GM19035 (cell line): ENCODE data around the gene SLC6A16.
A peak's percentile ranks its signal among the peaks of the same experiment; 100 is the strongest.
"Not testable (repeated sequence)": the region's sequence is repeated elsewhere in the genome, so short reads cannot be mapped to it uniquely, and the experiment has no call there.

Source experiments
- ATAC-seq: cut with Tn5 transposase; IDR thresholded peaks from one replicate; pipeline ENCODE4 v1.9.1; 2021; ENCODE audit not compliant: unreplicated experiment

SLC6A16 gene

DNA sequence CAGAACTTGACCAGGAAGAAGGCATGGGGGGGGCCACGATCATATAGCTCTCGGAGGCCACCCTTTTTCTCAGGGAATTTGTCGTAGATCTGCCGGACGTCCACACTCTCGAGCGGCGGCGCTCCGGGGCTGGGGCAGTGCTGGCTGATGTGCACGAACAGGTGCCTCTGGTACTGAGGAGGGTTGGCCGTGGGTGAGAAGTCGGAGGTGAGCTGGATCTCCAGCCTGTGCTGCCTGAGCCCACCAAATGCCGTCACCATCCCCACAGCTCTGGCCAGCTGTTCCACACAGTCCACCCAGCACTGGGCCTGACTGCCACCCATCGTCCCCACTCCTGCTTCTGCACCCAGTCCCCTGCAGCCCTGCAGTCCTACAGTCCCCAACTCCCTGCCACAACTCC, 22.2 kb upstream of the SLC6A16 start:
- no peak for ATAC-seq

GRCh38 chr19:49344505-49345423, 19.8 kb upstream of the SLC6A16 start:
- ATAC-seq = no peak

GRCh38 chr19:49343123-49343522, 18.1 kb upstream of the SLC6A16 start:
- no peak for ATAC-seq

DNA sequence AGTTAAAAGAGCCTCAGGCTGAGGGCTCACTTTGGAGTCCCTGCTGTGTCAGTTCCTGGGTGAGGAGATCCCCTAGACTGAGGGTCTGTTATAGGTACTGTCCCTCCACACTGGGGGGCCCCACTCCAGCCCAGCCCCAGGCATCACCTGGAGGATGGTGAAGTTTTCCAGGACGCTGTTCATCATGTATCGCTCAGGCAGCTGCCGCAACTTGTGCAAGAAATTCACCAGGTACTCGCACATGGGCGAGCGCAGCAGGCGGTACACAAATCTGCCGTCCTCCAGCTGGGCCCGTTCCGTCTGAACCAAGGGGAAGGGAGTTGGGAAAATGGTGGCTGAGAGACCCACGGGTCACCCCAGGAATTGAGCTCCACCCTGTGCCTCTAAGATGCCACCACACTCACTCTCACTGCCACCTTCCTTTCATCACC, 17.3 kb upstream of the SLC6A16 start:
- no peak for ATAC-seq

DNA sequence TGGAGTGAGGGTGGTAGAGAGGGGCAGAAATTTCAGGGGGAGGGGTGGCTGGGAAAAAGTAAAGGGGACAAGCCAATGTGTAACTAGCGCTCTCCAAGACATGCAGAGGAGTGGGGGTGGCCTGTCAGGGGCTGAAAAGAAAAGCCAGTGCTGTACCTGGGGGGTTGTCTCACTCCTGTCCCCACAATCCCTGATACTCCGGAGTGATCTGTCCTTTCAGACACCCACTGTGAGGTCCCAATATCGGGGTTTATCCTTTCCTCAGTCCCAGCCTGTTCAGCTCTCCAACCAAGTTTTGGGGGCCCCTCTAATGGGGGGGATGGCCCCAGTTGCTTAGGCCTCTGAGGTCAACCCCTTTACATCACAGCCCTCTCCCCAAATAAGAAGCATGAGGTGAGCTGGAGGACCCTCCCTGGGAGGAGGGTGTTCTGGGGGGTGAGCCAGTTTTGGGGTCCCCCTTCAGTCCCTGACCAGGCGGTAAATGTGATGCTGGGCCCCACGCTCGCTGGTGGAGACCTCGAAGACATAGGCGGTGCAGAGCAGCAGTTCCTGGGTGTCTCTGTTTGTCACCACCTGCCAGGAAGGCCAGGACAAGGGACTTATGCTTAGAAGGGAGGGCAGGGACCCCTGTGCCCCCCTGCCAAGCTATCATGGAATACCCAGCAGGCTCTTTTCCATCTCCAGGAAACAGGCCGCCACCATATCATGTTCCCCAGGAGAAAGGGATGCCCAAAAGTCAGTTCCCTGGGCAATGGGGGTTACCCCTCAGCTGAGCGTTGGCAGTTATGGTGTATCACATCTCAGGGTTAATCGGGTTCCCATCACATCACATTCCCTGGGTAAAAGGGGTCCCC, 16.1 kb upstream of the SLC6A16 start:
- ATAC-seq = no peak

GRCh38 chr19:49340069-49340864, 15.3 kb upstream of the SLC6A16 start:
- peak; percentile 70 for ATAC-seq

DNA sequence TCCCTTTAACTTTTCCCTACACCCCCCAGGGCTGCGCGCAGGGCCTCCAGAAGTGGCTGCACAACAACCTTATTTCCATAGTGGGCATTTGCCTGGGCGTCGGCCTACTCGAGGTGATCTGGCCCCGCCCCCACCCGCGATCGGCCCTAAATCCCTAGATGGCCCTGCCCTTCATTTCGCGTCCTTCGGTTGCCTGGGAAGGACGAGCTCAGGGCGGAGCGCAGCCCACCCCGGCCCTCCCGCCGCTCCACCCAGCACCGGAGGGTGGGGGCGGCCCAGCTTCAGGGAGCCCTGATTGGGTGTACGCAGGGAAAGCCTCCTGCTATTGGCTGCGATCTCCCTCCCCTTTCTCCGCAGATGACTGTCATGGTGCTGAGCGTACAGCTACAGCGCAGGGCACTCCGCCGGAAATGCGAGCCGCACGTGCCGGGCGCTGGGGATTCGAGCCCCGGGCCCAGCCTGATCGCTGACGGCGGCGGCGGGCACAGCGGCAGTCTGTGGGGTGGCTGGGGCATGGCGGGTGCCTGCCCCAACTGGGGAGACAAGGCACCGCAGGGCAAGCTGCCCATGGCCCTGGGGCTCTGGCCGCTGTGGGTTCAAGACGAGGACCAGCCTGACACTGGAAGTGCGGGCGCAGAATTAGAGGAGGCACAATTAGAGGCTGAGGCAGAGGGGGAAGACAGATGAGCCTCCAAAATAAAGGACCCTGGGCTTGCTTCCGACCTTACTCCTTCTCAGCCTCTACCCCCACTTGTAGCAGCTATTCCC, 14.5 kb upstream of the SLC6A16 start:
- ATAC-seq = no peak

GRCh38 chr19:49338691-49339300, 13.8 kb upstream of the SLC6A16 start:
- ATAC-seq = no peak

GRCh38 chr19:49338023-49338677, 13.2 kb upstream of the SLC6A16 start:
- no peak for ATAC-seq

- no peak for ATAC-seq
Observed at GRCh38 chr19:49337267-49338022, 12.5 kb upstream of the SLC6A16 start.

DNA sequence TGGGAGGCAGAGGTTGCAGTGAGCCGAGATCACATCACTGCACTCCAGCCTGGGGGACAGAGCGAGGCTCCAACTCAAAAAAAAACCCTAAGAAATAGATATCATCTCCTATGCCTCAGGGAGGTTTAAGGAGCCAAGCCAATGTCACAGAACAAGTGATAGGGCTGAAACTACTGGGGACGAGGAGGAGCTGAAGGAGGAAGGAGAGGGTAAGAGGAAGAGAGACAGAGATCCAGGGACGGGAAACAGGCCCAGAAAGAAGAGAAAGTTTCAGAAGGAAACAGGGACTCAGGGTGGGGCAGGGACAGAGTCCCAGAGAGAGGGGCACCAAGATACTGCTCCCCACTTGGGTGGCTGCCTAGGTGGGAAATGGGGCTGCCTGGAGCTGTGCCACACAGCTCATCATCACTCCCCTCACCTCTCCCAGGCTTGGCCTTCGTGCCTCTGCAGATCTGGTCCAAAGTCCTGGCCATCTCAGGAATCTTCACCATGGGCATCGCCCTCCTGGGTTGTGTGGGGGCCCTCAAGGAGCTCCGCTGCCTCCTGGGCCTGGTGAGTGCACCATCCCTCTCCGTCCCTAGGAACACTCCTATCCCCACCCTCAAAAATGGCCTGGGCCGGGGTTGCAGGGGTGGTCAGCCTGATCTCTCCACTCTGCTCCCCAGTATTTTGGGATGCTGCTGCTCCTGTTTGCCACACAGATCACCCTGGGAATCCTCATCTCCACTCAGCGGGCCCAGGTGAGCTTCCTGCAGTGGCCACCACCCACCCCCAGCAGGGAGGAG, 11.7 kb upstream of the SLC6A16 start:
- ATAC-seq = no peak

- ATAC-seq = no peak
Observed at GRCh38 chr19:49335784-49336481, 10.9 kb upstream of the SLC6A16 start.

- ATAC-seq = no peak
Observed at GRCh38 chr19:49335071-49335783, 10.2 kb upstream of the SLC6A16 start, which contains the start of gene CD37. CD37 (plus strand) TSS chr19:49335406; CDS start chr19:49335541, 135 bp downstream.

- no peak for ATAC-seq
Observed at GRCh38 chr19:49333811-49334288, 8.9 kb upstream of the SLC6A16 start.

DNA sequence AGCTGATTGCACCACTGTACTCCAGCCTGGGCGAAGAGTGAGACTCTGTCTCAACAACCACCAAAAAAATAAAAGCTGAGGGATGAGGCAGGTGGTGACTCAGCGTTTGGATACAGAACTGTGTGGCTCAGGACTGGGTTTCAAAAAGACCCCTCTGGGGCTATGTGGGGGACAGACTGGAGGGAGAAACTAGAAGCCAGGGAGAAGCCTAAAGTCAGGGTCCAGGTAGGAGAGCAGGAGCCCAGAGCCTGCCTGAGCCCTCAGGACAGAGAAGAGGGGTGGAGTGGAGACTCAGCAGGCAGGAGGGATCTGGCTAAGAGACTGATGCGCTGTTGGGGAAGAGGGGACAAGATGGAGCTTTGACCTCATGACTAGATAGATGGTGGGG, 8.4 kb upstream of the SLC6A16 start:
- no peak for ATAC-seq

GRCh38 chr19:49332691-49333417, 7.9 kb upstream of the SLC6A16 start:
- ATAC-seq = not testable (repeated sequence)
